ENCODE results near the gene TUT1. TPM values are rescaled to one million over a fixed set of nuclear protein-coding genes. Genes with fewer than 3 reads are reported as not detected.
"Not testable (repeated sequence)": the region's sequence is repeated elsewhere in the genome, so short reads cannot be mapped to it uniquely, and the experiment has no call there.

The TUT1 gene
- total RNA-seq, 1 experiment from 2014 or later, result 19.9 TPM

GRCh38 chr11:62561677-62562230 lies 29.6 kb downstream of the TUT1 start:
- peak; percentile 36 for TF ChIP-seq POLR2AphosphoS5 (IDR thresholded peaks at IDR 0.05; ENCODE audit: low read depth, low read length)
- Histone ChIP-seq H3K4me1 (ENCODE audit: control insufficient read depth, insufficient read depth, low read length) (peaks cover 83% of the 10 kb centered on the region), H3K27ac (ENCODE audit: low read length) (peak overlapping the region; percentile 72), H3K36me3 (ENCODE audit: control insufficient read depth, insufficient read depth, low read length) (peaks cover 17% of the 10 kb centered on the region; the same call in 1 of the 2 replicates)
- H3K9me3 ChIP-seq (ENCODE audit: control insufficient read depth, insufficient read depth, low read depth, low read length); H3K27me3 ChIP-seq (ENCODE audit: control insufficient read depth, insufficient read depth, low read length); ATAC-seq; H3K4me3 ChIP-seq (ENCODE audit: low read depth in 2 of 2, low read length in 2 of 2); in situ Hi-C loops (cut with HindIII; ENCODE audit: low pct_unique_long_range_greater_than_20kb, low sequenced_read_pairs); DNase-seq (ENCODE audit: low read depth, low spot score); BruUV-seq (replicated peaks); intact Hi-C loops (cut with micrococcal nuclease; ENCODE audit: unreplicated experiment): not testable (repeated sequence)
- ChIA-PET POLR2A (interaction anchor here (0.7 kb wide), 1 partner anchor 8 kb away, joined by 9 read pairs; no protein-coding TSS in a partner anchor), CTCF (interaction anchor here (1.7 kb wide), 1 partner anchor 12 kb away, joined by 7 read pairs; the partner anchor contains the start of gene EEF1G)

- peaks cover 85% of the 10 kb centered on the region for H3K4me1 ChIP-seq (ENCODE audit: control insufficient read depth, insufficient read depth, low read length)
- no TSS peak for BruUV-seq (replicated peaks)
- in situ Hi-C loops (cut with HindIII; ENCODE audit: low pct_unique_long_range_greater_than_20kb, low sequenced_read_pairs), result no loop called here
Observed at GRCh38 chr11:62560566-62561103, 30.7 kb downstream of the TUT1 start.

GRCh38 chr11:62559626-62560025 lies 31.7 kb downstream of the TUT1 start:
- intact Hi-C loops (cut with micrococcal nuclease; ENCODE audit: unreplicated experiment); DNase-seq (ENCODE audit: low read depth, low spot score); in situ Hi-C loops (cut with HindIII; ENCODE audit: low pct_unique_long_range_greater_than_20kb, low sequenced_read_pairs); H3K4me3 ChIP-seq (ENCODE audit: low read depth in 2 of 2, low read length in 2 of 2); H3K9me3 ChIP-seq (ENCODE audit: control insufficient read depth, insufficient read depth, low read depth, low read length); H3K27me3 ChIP-seq (ENCODE audit: control insufficient read depth, insufficient read depth, low read length); ATAC-seq: not testable (repeated sequence)
- Histone ChIP-seq H3K36me3 (ENCODE audit: control insufficient read depth, insufficient read depth, low read length) (peaks cover 10% of the 10 kb centered on the region; the same call in 1 of the 2 replicates), H3K27ac (ENCODE audit: low read length) (peak overlapping the region; percentile 94), H3K4me1 (ENCODE audit: control insufficient read depth, insufficient read depth, low read length) (peaks cover 92% of the 10 kb centered on the region)
- TSS peak; percentile 99 for BruUV-seq (replicated peaks)
- CTCF ChIA-PET, result interaction anchor here (0.6 to 1.4 kb wide), 2 partner anchors 24 to 135 kb away, joined by 3 to 9 read pairs; no protein-coding TSS in a partner anchor
- POLR2A ChIA-PET, result interaction anchor here (0.7 to 1.2 kb wide), 3 partner anchors 11 to 101 kb away, joined by 3 to 4 read pairs (median 3); partner anchors contain the start of gene AHNAK

More at GRCh38 chr11:62560566-62561103, 30.7 kb downstream of the TUT1 start:
- no peaks in the 10 kb centered on the region for H3K27me3 ChIP-seq (ENCODE audit: control insufficient read depth, insufficient read depth, low read length)
- TF ChIP-seq, protein P1, sequence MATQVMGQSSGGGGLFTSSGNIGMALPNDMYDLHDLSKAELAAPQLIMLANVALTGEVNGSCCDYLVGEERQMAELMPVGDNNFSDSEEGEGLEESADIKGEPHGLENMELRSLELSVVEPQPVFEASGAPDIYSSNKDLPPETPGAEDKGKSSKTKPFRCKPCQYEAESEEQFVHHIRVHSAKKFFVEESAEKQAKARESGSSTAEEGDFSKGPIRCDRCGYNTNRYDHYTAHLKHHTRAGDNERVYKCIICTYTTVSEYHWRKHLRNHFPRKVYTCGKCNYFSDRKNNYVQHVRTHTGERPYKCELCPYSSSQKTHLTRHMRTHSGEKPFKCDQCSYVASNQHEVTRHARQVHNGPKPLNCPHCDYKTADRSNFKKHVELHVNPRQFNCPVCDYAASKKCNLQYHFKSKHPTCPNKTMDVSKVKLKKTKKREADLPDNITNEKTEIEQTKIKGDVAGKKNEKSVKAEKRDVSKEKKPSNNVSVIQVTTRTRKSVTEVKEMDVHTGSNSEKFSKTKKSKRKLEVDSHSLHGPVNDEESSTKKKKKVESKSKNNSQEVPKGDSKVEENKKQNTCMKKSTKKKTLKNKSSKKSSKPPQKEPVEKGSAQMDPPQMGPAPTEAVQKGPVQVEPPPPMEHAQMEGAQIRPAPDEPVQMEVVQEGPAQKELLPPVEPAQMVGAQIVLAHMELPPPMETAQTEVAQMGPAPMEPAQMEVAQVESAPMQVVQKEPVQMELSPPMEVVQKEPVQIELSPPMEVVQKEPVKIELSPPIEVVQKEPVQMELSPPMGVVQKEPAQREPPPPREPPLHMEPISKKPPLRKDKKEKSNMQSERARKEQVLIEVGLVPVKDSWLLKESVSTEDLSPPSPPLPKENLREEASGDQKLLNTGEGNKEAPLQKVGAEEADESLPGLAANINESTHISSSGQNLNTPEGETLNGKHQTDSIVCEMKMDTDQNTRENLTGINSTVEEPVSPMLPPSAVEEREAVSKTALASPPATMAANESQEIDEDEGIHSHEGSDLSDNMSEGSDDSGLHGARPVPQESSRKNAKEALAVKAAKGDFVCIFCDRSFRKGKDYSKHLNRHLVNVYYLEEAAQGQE (IDR thresholded peaks at IDR 0.05; ENCODE audit: insufficient read depth in 1 of 2, low read depth in 2 of 2, low read length in 1 of 2), result no peak
- TF ChIP-seq CTCF (IDR thresholded peaks at IDR 0.05) (peak; percentile 93), POLR2AphosphoS5 (IDR thresholded peaks at IDR 0.05; ENCODE audit: low read depth, low read length) (peak; percentile 69), TCF7L2 (IDR thresholded peaks at IDR 0.05; ENCODE audit: low read depth, low read length) (peak; percentile 44; the same call in 1 of the 2 replicates), SIN3A (IDR thresholded peaks at IDR 0.05; ENCODE audit: borderline replicate concordance, insufficient read depth, low read depth, low read length) (0 out of 2 replicates have a peak, but pooled peaks have one; percentile 10)
- H3K27ac ChIP-seq (ENCODE audit: low read length), result peak overlapping the region; percentile 94
- H3K36me3 ChIP-seq (ENCODE audit: control insufficient read depth, insufficient read depth, low read length), result peaks cover 10% of the 10 kb centered on the region; the same call in 1 of the 2 replicates
- CTCF ChIA-PET, result interaction anchor here (0.6 to 1.7 kb wide), 6 partner anchors 13 to 165 kb away, joined by 3 to 9 read pairs (median 4); partner anchors contain the start of gene EEF1G
- no peak overlapping the region for H3K4me3 ChIP-seq (ENCODE audit: low read depth in 2 of 2, low read length in 2 of 2)
- DNase-seq (ENCODE audit: low read depth, low spot score) (peak; percentile 95), ATAC-seq (peak; percentile 74)
- no peaks in the 10 kb centered on the region for H3K9me3 ChIP-seq (ENCODE audit: control insufficient read depth, insufficient read depth, low read depth, low read length)
- intact Hi-C loops (cut with micrococcal nuclease; ENCODE audit: unreplicated experiment), result no loop called here
- POLR2A ChIA-PET, result interaction anchor here (0.5 to 0.7 kb wide), 6 partner anchors 11 to 62 kb away, joined by 3 to 16 read pairs (median 4); partner anchors contain the start of gene AHNAK

All from Panc1 (cell line).